ENCODE measurements around the gene SEMA3C. TPM values are rescaled to one million over a fixed set of nuclear protein-coding genes. Genes with fewer than 3 reads are reported as not detected.

The SEMA3C gene
- total RNA-seq, 2 donors from 2014 or later, result 0.09 to 0.15 TPM

- Histone ChIP-seq H3K9ac (ENCODE audit: extremely low read depth, low read length, poor library complexity, severe bottlenecking) (no peak overlapping the region), H3K27ac (ENCODE audit: low read depth, low read length) (no peak overlapping the region), H3K4me1 (ENCODE audit: control insufficient read depth, insufficient read depth, low read length) (peaks cover 9% of the 10 kb centered on the region), H3K4me3 (ENCODE audit: low read length) (no peak overlapping the region), H3K27me3 (ENCODE audit: control insufficient read depth, insufficient read depth, low read length, poor library complexity, severe bottlenecking) (no peaks in the 10 kb centered on the region), H3K36me3 (ENCODE audit: control insufficient read depth, insufficient read depth, low read length) (no peaks in the 10 kb centered on the region), H3K9me3 (ENCODE audit: control insufficient read depth, low read length) (no peaks in the 10 kb centered on the region)
- Mint-ChIP-seq H3K9me3 (no peaks in the 10 kb centered on the region), H3K4me3 (no peak overlapping the region), H3K27ac (no peak overlapping the region), H3K4me1 (peaks cover 31% of the 10 kb centered on the region), H3K27me3 (ENCODE audit: insufficient read depth) (peaks cover 46% of the 10 kb centered on the region), H3K36me3 (ENCODE audit: low read depth) (no peaks in the 10 kb centered on the region)
- peak; percentile 51 for DNase-seq
- no peak for TF ChIP-seq CTCF (conservative IDR thresholded peaks at IDR 0.05)
- WGBS, 2 experiments (ENCODE audit: insufficient coverage in 1 of 2, insufficient read length in 1 of 2), result 0 to 20% methylated on average over 1 to 2 of the region's 2 CpGs
These were observed 146.4 kb downstream of the SEMA3C start for GRCh38 chr7:80772347-80772993.

- peaks cover 31% of the 10 kb centered on the region for H3K4me1 Mint-ChIP-seq
- H3K27me3 ChIP-seq (ENCODE audit: control insufficient read depth, insufficient read depth, low read length, poor library complexity, severe bottlenecking), result no peaks in the 10 kb centered on the region
- no peak overlapping the region for H3K27ac ChIP-seq (ENCODE audit: low read depth, low read length)
- peaks cover 9% of the 10 kb centered on the region for H3K4me1 ChIP-seq (ENCODE audit: control insufficient read depth, insufficient read depth, low read length)
- H3K9me3 Mint-ChIP-seq, result no peaks in the 10 kb centered on the region
- no peaks in the 10 kb centered on the region for H3K9me3 ChIP-seq (ENCODE audit: control insufficient read depth, low read length)
- TF ChIP-seq CTCF (conservative IDR thresholded peaks at IDR 0.05), result no peak
- no peak overlapping the region for H3K27ac Mint-ChIP-seq
- H3K27me3 Mint-ChIP-seq (ENCODE audit: insufficient read depth), result peaks cover 53% of the 10 kb centered on the region
- no peak overlapping the region for H3K9ac ChIP-seq (ENCODE audit: extremely low read depth, low read length, poor library complexity, severe bottlenecking)
- no peaks in the 10 kb centered on the region for H3K36me3 ChIP-seq (ENCODE audit: control insufficient read depth, insufficient read depth, low read length)
- H3K4me3 Mint-ChIP-seq, result no peak overlapping the region
- DNase-seq, result no peak
- no peaks in the 10 kb centered on the region for H3K36me3 Mint-ChIP-seq (ENCODE audit: low read depth)
- no peak overlapping the region for H3K4me3 ChIP-seq (ENCODE audit: low read length)
- 80 to 90% methylated on average over 2 of the region's 4 CpGs for WGBS, 2 experiments (ENCODE audit: insufficient coverage in 1 of 2, insufficient read length in 1 of 2)
These were observed 147.3 kb downstream of the SEMA3C start for GRCh38 chr7:80771523-80771922.

- H3K27me3 Mint-ChIP-seq (ENCODE audit: insufficient read depth), result peaks cover 53% of the 10 kb centered on the region
These were observed 148.2 kb downstream of the SEMA3C start for GRCh38 chr7:80770675-80771081.

More at GRCh38 chr7:80770675-80771081, 148.2 kb downstream of the SEMA3C start:
- 90 to 100% methylated on average over 1 to 2 of the region's 2 CpGs for WGBS, 2 experiments (ENCODE audit: insufficient coverage in 1 of 2, insufficient read length in 1 of 2)
- Histone ChIP-seq H3K36me3 (ENCODE audit: control insufficient read depth, insufficient read depth, low read length) (no peaks in the 10 kb centered on the region), H3K9me3 (ENCODE audit: control insufficient read depth, low read length) (no peaks in the 10 kb centered on the region), H3K27ac (ENCODE audit: low read depth, low read length) (no peak overlapping the region), H3K4me3 (ENCODE audit: low read length) (no peak overlapping the region), H3K27me3 (ENCODE audit: control insufficient read depth, insufficient read depth, low read length, poor library complexity, severe bottlenecking) (no peaks in the 10 kb centered on the region), H3K4me1 (ENCODE audit: control insufficient read depth, insufficient read depth, low read length) (peaks cover 9% of the 10 kb centered on the region), H3K9ac (ENCODE audit: extremely low read depth, low read length, poor library complexity, severe bottlenecking) (no peak overlapping the region)
- no peaks in the 10 kb centered on the region for H3K9me3 Mint-ChIP-seq
- no peak for DNase-seq
- no peak overlapping the region for H3K27ac Mint-ChIP-seq
- no peaks in the 10 kb centered on the region for H3K36me3 Mint-ChIP-seq (ENCODE audit: low read depth)
- H3K4me3 Mint-ChIP-seq, result no peak overlapping the region
- H3K4me1 Mint-ChIP-seq, result peaks cover 31% of the 10 kb centered on the region
- TF ChIP-seq CTCF (conservative IDR thresholded peaks at IDR 0.05), result no peak
